ENCODE measurements around the gene COG2. TPM values are rescaled to one million over a fixed set of nuclear protein-coding genes. Genes with fewer than 3 reads are reported as not detected.
"Not testable (repeated sequence)": the region's sequence is repeated elsewhere in the genome, so short reads cannot be mapped to it uniquely, and the experiment has no call there.

Gene COG2
- total RNA-seq, 1 donor from 2014 or later: 34.6 TPM

DNA sequence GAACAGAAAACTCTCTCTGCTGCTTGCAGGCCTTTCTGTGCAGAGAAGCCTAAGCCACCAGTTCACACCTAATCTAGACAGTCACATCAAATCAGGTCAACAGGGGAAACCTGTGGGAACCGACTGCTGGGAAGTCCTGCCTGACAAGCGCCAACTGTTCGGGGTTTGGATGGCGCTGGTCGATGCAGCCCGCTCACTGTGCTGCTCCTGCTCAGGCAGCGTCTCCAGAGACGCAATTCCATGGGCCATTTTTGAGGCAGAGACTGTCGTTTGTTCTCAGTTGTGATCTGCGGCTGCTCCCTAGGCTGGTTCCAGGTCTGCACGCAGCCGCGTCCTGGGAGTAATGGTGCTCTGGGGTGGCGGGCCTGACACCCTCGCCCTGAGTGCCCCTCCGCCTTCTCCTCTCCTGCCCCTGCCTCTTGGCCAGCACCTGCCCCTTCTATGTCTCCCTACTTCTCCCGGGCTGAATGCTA lies 70.2 kb downstream of the COG2 start:
- FAIRE-seq: no peak
- DNase-seq (ENCODE audit: low spot score in 2 of 2): no peak

DNA sequence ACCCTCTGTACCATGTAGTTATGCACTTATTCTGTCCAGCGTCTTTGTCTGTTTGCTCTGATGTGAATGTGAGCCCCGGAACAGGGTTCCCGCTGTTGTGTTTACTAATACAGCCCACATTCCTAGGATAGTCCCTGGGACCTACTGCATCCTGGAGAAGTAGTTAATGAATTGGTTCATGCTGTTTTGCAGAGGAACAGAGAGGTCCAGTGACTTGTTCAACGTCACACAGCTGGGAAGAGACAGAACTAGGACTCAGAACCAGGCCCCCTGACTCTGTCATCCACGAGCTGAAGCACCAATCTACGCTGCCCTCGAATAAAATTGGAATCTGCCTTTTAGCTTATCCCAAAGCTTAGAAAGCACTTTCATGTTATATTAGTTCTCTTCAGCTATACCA lies 70.9 kb downstream of the COG2 start:
- DNase-seq (ENCODE audit: low spot score in 2 of 2) (no peak), FAIRE-seq (no peak)

DNA sequence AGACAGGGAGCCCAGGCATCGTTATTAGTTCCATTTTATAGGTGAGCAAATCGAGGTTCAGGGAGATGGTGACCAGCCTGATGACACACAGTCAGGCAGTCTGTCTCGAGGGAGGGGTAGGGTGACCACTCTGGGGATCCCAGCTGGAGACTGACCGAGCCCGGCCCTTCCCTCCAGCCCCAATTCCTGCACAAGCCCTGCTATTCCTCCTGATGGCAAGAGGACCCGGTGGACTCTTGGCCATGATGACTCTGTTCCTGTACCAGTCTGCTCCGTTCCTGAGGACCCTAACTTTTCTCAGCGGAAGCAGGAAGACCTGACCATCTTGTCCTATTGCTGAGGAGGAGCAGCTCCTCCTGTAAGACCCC lies 71.2 kb downstream of the COG2 start:
- no peak for DNase-seq (ENCODE audit: low spot score in 2 of 2)
- no peak for FAIRE-seq

DNA sequence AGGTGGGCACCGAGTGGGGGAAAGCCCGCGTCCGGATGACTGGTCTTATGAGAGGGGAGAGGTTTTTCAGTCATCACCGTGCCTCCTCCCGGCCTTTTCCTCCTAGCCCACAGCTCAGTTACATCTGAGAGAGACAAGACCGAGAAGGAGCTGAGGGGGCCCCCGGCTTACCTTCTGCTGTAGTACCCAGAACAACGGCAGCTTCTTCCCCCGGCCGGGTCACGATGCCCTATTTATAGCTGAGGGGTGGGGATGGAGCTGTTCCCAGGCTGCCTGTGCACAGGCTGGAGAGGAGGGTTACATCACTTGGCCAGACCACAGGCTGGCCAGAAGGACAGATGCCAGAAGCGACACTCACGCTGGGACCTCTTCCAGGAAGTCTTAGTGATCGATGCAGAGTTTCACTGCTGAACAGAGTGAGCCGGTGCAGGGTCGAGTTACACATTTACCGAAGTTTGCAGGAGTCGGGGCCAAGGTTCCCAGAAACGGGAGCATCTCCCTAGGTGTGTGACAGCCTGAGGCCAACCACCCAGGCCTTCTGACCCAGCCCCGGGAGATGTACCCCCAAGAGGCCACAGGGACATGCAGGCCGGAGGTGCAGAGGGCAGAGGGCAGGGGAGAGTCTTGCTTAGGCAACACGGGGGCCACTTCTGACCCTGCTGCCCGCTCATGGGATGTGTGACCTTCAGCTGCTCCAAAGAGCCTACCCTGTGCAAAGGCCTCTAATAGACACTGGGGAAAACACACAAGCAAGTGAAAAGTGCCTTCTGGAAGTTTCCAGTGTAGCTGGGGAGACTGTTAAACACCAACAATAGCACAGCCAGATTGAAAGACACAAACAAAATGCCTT lies 71.9 kb downstream of the COG2 start, which contains the start of gene AGT:
Gene AGT (minus strand): TSS at position 208 of the 850 bp plus-strand sequence. CDS start 3,299 bp downstream, outside the sequence.
- FAIRE-seq (no peak), DNase-seq (ENCODE audit: low spot score in 2 of 2) (peak; percentile 56 to 81)

DNA sequence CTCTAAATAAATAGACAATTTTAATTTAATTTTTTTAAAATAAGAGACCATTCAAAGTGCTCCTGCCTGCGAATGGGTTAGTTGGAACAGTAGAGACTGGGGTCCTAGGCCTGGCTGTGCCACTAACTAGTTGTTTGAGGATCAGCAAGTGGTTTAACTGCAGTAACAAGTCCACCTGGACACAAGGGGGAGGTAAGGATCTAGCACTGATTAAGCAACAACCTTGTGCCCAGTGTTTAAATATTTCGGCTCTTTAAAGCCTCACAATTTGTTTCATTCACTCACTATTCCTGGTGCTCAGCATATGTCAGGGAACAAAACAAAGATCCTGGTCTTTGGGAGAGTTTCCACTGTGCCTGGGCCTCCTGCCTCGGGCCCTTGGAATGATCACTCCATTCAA lies 73.2 kb downstream of the COG2 start:
- DNase-seq (ENCODE audit: low spot score in 2 of 2) (no peak), FAIRE-seq (no peak)

DNA sequence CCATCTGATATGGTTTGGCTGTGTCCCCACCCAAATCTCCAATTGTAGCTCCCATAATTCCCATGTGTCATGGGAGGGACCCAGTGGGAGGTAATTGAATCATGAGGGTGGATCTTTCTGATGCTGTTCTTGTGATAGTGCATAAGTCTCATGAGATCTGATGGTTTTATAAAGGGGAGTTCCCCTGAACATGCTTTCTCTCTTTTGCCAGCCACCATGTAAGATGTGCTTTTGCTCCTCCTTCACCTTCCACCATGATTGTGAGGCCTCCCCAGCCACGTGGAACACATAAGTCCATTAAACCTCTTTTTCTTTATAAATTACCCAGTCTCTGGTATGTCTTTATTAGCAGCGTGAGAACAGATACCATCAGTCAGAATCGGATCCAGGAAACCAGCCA lies 74.2 kb downstream of the COG2 start:
- not testable (repeated sequence) for FAIRE-seq; DNase-seq (ENCODE audit: low spot score in 2 of 2)

DNA sequence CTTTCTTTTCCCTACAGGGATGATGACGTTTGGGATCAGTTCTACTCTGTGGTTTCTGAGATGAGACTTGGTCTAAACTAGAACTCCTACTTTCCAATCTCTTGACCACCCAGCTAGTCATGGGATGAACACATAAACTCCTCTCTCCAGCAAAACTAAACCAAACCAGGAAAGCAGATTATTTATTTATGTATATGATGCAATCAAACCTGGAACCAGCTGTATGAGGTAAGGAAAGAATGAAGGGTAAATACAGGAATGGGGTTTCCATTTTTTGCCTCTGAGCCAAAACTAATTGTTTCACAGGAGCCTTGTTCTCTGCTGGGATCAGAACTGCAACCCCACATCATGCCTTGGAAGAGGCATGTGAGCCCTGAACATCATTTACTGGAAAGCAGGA lies 75.0 kb downstream of the COG2 start:
- FAIRE-seq: no peak
- no peak for DNase-seq (ENCODE audit: low spot score in 2 of 2)

DNA sequence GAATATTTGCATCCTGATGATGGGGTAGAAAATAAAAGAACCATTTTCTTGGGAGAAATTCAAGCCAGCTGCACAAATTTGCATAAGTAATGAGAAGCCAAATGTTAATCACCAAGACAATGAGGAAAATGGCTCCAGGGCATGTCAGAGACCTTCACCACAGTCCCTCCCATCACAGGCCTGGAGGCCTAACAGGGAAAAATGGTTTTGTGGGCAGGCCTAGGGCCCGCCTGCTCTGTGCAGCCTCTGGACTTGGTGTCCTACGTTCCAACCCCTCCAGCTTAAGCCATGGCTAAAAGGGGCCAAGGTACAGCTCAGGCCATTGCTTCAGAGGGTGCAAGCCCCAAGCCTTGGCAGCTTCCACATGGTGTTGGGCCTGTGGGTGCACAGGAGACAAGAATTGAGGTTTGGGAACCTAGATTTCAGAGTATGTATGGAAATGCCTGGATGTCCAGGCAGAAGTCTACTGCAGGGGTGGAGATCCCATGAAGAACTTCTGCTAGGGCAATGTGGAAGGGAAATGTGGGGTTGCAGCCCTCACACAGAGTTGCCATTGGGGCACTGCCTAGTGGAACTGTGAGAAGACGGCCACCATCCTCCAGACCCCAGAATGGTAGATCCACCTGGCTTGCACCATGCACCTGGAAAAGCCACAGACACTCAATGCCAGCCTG lies 79.7 kb downstream of the COG2 start:
- not testable (repeated sequence) for FAIRE-seq; DNase-seq (ENCODE audit: low spot score in 2 of 2)

DNA sequence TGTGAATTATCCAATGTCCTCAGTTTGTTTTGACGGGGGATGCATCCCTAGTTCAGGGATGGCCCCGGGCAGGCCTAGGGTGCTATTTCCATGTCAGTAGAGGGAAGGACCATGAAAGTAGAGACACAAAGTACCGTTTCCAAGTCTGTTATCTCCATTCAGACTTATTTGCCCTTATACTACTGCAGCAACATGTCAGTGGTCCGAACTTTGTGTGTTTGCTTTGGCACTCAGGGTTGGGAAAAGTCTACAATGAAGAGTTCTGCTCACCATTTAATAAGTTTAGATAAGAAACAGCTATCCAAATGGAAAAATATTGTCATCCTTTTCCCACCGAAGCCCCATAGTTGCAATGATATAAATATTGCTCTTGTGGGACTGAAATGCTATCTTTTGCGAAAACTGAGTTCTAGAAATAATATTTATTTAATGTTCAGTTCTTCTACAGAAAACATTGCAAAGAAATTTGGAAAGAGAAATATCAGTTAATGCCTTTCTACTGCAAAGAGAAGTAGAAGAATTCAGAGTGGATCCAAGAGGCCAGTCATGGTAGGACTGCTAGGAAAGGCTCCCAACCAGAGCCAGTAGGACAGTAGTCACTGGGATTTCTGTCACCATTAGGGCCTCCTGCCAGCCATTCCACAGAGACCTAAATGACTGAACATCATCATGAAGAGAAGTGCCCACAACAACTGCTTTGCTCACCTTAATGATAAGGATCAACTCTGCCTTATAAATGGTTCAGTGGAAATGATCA lies 83.2 kb downstream of the COG2 start:
- no peak for DNase-seq (ENCODE audit: low spot score in 2 of 2)
- no peak for FAIRE-seq

DNA sequence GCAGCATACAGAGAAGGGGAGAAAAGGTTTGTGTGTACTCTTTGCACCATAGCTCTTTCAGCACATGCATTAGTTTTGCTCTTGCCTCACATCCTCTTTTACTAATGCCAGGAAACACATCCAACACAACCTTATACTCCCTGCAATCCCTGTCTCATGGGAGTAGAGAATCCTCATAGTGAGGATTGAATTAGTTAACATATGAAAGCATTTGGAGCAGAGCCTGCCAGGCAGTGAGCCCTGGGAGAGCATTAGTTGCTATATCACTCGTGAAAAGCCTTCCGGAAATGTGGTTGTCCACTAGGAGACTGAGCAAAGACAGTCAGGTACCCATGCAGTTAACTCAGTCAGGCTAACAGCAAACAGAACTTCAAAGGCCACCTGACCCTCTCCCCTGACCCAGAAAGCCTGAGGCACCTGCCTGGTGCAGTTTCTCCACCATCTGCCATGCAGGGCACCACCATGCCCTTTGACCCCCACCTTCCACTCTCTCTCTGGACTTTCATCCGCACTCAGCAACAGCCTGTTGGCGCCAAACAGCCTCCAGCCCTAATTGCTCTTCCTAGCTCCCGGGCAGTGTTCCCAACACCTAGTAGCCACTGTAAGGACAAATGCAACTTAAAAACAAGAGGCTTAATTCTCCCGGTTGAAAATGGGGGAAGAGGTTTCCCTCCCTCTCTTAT lies 86.6 kb downstream of the COG2 start:
- DNase-seq (ENCODE audit: low spot score in 2 of 2) (no peak), FAIRE-seq (no peak)

DNA sequence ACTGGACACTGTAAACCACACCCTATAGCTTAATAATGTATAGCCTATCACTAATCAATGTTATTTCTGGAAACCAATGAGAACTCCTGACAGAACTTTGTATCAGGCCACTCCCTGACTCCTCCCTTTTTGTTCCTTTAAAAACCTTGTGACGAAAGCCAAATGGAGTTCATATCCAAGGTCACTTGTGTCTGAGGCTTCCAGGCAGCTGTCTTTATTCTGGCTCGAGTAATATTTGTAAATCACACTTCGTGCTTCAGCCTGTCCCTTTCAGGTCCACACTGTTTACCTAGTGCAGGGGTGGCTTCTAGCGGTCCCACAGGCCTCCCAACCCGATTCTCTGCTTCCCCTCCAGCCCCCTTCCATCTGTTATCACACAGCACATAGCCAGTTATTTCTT lies 88.7 kb downstream of the COG2 start:
- no peak for DNase-seq (ENCODE audit: low spot score in 2 of 2)
- FAIRE-seq: no peak

DNA sequence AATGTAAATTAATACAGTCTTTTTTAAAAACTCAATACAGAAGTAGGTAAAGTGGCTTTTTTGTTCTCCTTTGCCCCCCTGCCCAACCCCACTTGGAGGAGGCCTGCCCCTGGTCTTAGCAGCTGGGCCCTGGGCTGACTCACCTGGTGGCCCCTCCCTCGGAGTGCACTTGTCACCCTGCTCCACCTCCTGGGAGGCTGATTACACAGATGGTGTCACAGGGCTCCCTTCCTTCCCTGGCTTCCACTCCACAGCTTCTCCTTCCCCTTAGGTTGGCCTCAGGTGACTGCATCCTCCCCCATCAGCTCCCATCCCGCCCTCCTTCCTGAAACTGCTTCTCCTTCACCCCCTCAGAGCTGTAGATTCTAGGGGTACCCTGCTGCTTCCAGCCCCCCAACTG lies 93.2 kb downstream of the COG2 start:
- no peak for DNase-seq (ENCODE audit: low spot score in 2 of 2)
- no peak for FAIRE-seq

DNA sequence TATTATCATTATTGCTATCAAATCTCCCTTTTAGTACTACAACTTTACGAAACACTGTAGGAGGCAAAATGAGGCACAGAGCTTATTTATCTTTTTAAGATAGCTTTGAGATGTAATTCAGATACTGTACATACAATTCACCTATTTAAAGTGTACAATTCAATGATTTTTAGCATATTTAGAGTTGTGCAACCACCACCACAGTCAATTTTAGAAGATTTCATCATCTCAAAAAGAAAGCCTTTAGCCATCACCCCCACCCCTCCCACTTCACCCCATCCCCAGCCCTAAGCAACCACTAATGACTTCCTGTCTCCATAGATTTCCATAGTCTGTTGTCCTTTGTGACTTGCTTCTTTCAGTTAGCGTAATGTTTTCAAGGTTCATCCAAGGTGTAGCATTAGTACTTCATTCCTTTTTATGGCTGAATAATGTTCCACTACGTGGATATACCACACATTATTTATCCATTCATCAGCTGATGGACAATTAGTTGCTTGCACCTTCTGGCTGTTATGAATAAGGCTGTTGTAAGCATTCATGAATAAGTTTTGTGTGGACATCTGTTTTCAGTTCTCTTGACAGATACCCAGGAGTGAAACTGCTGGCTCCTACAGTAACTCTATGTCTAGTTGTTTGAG lies 95.5 kb downstream of the COG2 start:
- FAIRE-seq (no peak), DNase-seq (ENCODE audit: low spot score in 2 of 2) (no peak)

DNA sequence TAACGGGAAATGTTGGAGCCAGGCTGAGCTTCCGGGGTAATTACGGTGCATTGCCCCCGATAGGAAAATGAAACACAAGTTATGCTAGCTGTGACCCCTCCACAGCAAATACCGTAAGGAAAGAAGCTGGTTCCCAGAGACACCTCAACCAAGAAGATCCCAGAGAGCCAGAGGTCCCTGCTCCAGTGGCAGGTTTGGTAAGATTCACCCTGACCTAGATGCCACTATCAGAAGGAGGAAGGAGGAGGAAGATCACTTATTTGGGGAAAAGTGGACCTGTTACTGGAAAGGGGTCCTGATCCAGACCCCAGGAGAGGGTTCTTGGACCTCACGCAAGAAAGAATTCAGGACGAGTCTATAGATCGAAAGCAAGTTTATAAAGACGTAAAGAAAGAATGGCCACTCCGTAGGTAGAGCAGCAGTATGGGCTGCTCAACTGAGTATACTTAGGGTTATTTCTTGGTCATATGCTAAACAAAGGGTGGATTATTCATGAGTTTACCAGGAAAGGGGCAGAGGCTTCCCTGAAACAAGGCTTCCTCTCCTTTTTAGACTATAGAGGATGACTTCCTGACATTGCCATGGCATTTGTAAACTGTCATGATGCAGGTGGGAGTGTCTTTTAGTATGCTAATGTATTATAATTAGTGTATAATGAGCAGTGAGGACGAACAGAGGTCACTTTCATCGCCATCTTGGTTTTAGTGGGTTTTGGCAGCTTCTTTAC lies 97.4 kb downstream of the COG2 start:
- DNase-seq (ENCODE audit: low spot score in 2 of 2): no peak
- no peak for FAIRE-seq

Other genes with a start within 250 kb of the COG2 start
- gene PGBD5, start 216.1 kb upstream of the COG2 start, total RNA-seq: 15.9 TPM
- gene AGT, start 71.6 kb downstream of the COG2 start, total RNA-seq: 4.1 TPM
- under 0.01 TPM for gene CAPN9, start 104.9 kb downstream of the COG2 start, total RNA-seq
- gene C1orf198, start 226.0 kb downstream of the COG2 start, total RNA-seq: 16.3 TPM

All from frontal cortex (tissue), 4 donors.